BJ (cell line): ENCODE measurements around the gene ITCH. TPM values are rescaled to one million over a fixed set of nuclear protein-coding genes. Genes with fewer than 3 reads are reported as not detected.

ENCODE experiments used
- CTCF ChIA-PET: fragments of 350-600 bp; formaldehyde crosslinking; extraction: SDS; loops from one replicate; lab custom pipeline; 2021; ENCODE audit warnings: antibody characterized with exemption, inconsistent platforms; lab: Yijun Ruan, JAX
- POLR2A ChIA-PET: fragments of 300-600 bp; sonication (Branson Sonifier 250); formaldehyde crosslinking; extraction: SDS; loops from one replicate; lab custom pipeline; 2021; ENCODE audit warnings: antibody characterized with exemption; lab: Charles Lee
- DNase-seq: peaks from one replicate; pipeline ENCODE4 v3.0.0-alpha.2; 2011; ENCODE audit warnings: low read depth
- H3K27me3 ChIP-seq: 2 replicates; pipeline ENCODE4 v1.6.0; 2011; ENCODE audit warnings: low read length; ENCODE audit not compliant: control insufficient read depth, insufficient read depth
- H3K36me3 ChIP-seq: 2 replicates; pipeline ENCODE4 v1.5.1; 2011; ENCODE audit warnings: low read length; ENCODE audit not compliant: control insufficient read depth, insufficient read depth
- H3K4me3 ChIP-seq: 2 replicates; pipeline ENCODE4 v1.5.1; 2011; ENCODE audit warnings: low read depth, mild to moderate bottlenecking, control low read depth, low read length
- polyA plus RNA-seq: library from polyadenylated mRNA; depleted of rRNA; stranded (reverse); fragments of >200 nt; gene quantifications from 2 replicates; pipeline ENCODE4 v1.2.3, GENCODE V29; 2011
- TF ChIP-seq, protein P1 (sequence below): IDR thresholded peaks from 2 replicates; pipeline ENCODE4 v1.5.1; 2011; ENCODE audit warnings: low read depth, mild to moderate bottlenecking, control low read depth, inconsistent platforms, low read length, moderate library complexity; ENCODE audit not compliant: insufficient read depth

The ITCH gene
- polyA plus RNA-seq, 1 experiment: 7.8 TPM

DNA sequence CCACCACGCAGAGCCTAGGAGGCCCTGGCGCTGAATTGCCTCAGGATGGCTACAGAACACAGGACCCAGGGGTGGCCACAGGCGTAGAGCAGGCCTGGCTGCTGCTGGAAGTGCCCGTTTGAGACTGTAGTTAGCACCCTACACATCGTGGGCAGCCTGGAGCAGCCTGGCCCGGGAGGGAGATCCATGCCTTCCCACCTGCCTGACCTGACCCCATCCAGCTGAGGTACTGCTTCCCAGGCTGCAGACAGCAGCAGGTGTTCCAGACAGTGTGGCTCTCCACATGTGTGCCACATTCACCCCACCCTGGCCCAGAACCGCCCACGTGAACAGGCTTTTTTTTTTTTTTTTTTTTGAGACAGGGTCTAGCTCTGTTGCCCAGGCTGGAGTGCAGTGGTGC is 174.6 kb downstream of the ITCH start:
- DNase-seq: no peak
- ChIA-PET POLR2A (no interaction called here), CTCF (interaction anchor here (0.7 to 4.0 kb wide), 12 partner anchors 7 to 296 kb away, joined by 3 to 23 read pairs (median 6); partner anchors contain the start of genes DYNLRB1 and MAP1LC3A)
- H3K4me3 ChIP-seq: no peak overlapping the region
- H3K36me3 ChIP-seq: peaks cover 49% of the 10 kb centered on the region
- H3K27me3 ChIP-seq: no peaks in the 10 kb centered on the region
- TF ChIP-seq, protein P1, sequence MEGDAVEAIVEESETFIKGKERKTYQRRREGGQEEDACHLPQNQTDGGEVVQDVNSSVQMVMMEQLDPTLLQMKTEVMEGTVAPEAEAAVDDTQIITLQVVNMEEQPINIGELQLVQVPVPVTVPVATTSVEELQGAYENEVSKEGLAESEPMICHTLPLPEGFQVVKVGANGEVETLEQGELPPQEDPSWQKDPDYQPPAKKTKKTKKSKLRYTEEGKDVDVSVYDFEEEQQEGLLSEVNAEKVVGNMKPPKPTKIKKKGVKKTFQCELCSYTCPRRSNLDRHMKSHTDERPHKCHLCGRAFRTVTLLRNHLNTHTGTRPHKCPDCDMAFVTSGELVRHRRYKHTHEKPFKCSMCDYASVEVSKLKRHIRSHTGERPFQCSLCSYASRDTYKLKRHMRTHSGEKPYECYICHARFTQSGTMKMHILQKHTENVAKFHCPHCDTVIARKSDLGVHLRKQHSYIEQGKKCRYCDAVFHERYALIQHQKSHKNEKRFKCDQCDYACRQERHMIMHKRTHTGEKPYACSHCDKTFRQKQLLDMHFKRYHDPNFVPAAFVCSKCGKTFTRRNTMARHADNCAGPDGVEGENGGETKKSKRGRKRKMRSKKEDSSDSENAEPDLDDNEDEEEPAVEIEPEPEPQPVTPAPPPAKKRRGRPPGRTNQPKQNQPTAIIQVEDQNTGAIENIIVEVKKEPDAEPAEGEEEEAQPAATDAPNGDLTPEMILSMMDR: no peak

DNA sequence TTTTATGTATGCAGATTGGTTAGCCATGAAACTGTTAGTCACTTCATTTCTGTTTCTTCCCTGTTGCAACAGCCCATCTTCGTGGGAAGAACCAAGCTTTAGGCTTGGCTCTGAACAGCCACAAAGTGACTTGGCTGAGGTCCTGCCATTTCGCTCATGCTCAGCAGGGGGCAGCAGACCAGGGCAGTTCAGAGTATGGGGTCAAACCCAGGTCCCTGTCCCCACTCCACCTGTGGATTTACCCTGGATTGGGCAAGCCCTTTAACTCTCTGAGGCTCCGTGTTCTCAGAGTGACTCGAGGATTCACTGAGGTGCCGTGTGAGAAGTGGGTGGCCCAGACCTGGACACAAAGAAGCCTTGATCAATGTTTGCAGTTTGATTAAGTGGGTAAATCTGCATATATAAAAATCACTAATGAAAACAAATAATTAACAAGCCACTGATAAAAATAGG is 175.6 kb downstream of the ITCH start:
- Histone ChIP-seq H3K4me3 (no peak overlapping the region), H3K36me3 (peaks cover 44% of the 10 kb centered on the region), H3K27me3 (no peaks in the 10 kb centered on the region)
- CTCF ChIA-PET: interaction anchor here (0.6 to 4.0 kb wide), 23 partner anchors 8 to 348 kb away, joined by 3 to 23 read pairs (median 4); partner anchors contain the start of genes MAP1LC3A and PIGU
- TF ChIP-seq, protein P1: peak; percentile 89
- DNase-seq: no peak
- POLR2A ChIA-PET: no interaction called here

DNA sequence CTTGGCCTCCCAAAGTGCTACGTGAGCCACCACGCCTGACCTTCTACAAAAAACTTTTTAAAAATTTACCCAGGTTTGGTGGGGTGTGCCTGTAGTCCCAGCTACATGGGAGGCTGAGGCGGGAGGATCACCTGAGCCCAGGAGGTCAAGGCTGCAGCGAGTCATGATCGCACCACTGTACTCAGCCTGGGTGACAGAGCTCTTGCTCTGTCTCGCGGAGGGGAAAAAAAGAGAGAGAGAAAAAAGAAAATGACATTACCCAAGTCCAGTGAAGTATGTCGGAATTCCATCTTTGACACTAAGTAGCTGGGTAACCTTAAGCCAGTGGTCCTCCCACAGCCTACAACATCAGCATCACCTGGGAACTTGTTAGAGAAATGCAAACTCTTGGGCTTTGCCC is 176.7 kb downstream of the ITCH start:
- Histone ChIP-seq H3K36me3 (peaks cover 37% of the 10 kb centered on the region), H3K27me3 (no peaks in the 10 kb centered on the region), H3K4me3 (no peak overlapping the region)
- ChIA-PET POLR2A (no interaction called here), CTCF (interaction anchor here (1.0 to 4.0 kb wide), 11 partner anchors 8 to 230 kb away, joined by 3 to 23 read pairs (median 6); partner anchors contain the start of gene MAP1LC3A)
- TF ChIP-seq, protein P1: no peak
- DNase-seq: no peak

DNA sequence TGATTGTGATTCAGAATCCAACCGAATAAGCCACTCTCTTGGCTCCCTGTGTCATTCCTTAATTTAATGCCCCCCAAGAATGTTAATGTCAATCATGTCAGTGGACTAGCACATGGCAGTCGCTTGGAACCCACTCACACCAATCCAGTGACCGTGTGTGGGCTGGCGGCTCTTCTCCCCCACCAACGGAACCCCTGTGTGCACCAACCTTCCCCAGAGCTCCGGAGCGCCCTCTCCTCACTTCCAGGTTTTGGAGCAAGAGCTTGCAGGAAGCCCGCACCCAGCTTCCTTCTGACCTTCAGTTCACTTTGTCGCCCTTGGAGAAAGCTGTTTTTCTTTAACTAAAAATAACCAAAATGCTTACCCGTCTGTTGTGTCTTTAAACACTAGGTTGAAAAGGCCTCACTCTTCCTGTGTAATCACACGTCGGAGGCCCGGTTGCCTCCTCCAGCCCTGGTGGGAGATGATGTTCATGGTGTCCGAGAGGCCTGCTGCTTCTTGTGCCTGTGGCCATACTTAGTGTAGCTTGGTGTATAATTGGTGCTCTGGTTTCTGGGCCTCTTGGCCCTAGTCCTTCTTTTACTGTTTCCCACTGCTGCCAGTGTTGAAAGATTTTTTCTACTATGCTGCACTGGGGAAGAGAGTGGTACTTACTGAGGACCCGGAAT is 177.7 kb downstream of the ITCH start:
- no peak for DNase-seq
- H3K27me3 ChIP-seq: no peaks in the 10 kb centered on the region
- POLR2A ChIA-PET: no interaction called here
- TF ChIP-seq, protein P1: no peak
- H3K36me3 ChIP-seq: peaks cover 27% of the 10 kb centered on the region
- CTCF ChIA-PET: interaction anchor here (1.1 to 4.0 kb wide), 5 partner anchors 10 to 229 kb away, joined by 3 to 23 read pairs (median 15); no protein-coding TSS in a partner anchor
- H3K4me3 ChIP-seq: no peak overlapping the region

DNA sequence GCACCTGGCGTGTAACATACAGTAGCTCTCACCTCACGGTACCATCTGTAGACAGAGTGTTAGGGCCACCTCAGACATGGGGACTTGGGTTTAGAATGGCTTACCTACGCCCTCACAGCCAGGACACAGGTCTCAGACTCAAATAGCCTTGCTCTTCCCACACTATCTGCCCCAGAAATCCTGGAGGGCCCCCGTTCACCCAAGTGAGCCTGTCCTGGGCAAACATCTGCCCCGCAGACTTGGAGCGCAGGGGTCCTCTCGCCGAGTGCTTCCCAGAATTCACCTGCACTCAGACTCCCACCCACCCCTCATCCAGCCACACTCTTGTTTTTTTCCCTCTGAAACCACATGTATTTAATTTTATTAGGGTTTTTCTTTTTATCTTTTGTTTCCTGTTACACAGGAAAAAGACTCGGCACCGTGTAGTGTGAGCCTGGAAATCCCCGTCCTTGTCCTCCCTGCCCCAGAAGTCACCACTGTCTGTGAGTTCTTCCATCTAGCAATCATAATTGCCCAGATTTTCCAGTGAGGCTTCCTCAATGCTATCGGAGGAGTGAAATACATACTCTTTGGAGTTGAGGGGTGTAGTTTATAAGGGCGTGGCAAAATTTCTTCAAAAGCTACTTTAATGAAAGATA is 178.3 kb downstream of the ITCH start:
- peaks cover 23% of the 10 kb centered on the region for H3K36me3 ChIP-seq
- CTCF ChIA-PET: interaction anchor here (1.6 to 4.0 kb wide), 3 partner anchors 15 to 229 kb away, joined by 5 to 23 read pairs (median 19); no protein-coding TSS in a partner anchor
- TF ChIP-seq, protein P1: no peak

More for the DNA sequence above, 178.3 kb downstream of the ITCH start:
- Histone ChIP-seq H3K27me3 (no peaks in the 10 kb centered on the region), H3K4me3 (no peak overlapping the region)
- POLR2A ChIA-PET: no interaction called here
- no peak for DNase-seq
